NT2/D1 (cell line): ENCODE measurements around the gene ZSWIM2.

Experiments used
- DNase-seq: peaks from one replicate; pipeline ENCODE4 v3.0.0-alpha.2; 2011; ENCODE audit warnings: low read depth, low spot score
- H3K27me3 ChIP-seq: 2 replicates; pipeline ENCODE4 v1.6.0; 2011; ENCODE audit warnings: mild to moderate bottlenecking; ENCODE audit not compliant: insufficient read length, insufficient read depth
- H3K36me3 ChIP-seq: 2 replicates; pipeline ENCODE4 v1.6.1; 2011; ENCODE audit warnings: mild to moderate bottlenecking, low read length, mixed read lengths; ENCODE audit not compliant: insufficient read depth, insufficient read length
- H3K4me1 ChIP-seq: 2 replicates; pipeline ENCODE4 v1.5.1; 2011; ENCODE audit not compliant: insufficient read depth, insufficient read length
- H3K4me3 ChIP-seq: 2 replicates; pipeline ENCODE4 v1.5.1; 2011; ENCODE audit warnings: low read depth; ENCODE audit not compliant: insufficient read length
- H3K9ac ChIP-seq: 2 replicates; pipeline ENCODE4 v1.6.0; 2011; ENCODE audit warnings: low read depth; ENCODE audit not compliant: insufficient read length
- H3K9me3 ChIP-seq: 2 replicates; pipeline ENCODE4 v1.5.1; 2011; ENCODE audit warnings: mild to moderate bottlenecking, low read length; ENCODE audit not compliant: insufficient read depth
- SUZ12 ChIP-seq: IDR thresholded peaks from 2 replicates; pipeline ENCODE4 v1.6.1; 2011; ENCODE audit not compliant: insufficient read length, insufficient read depth; ENCODE audit errors: extremely low read depth
- YY1 ChIP-seq: IDR thresholded peaks from 2 replicates; pipeline ENCODE4 v1.6.1; 2011; ENCODE audit not compliant: insufficient read length, insufficient read depth
- ZNF274 ChIP-seq: IDR thresholded peaks from 2 replicates; pipeline ENCODE4 v1.6.1; 2011; ENCODE audit warnings: mild to moderate bottlenecking, low read depth, low read length

The ZSWIM2 gene

GRCh38 chr2:186887107-186888090 is 38.4 kb upstream of the ZSWIM2 start:
- no peak for DNase-seq
- H3K4me1 ChIP-seq: no peaks in the 10 kb centered on the region
- H3K9ac ChIP-seq: no peak overlapping the region
- H3K9me3 ChIP-seq: no peaks in the 10 kb centered on the region
- TF ChIP-seq YY1 (no peak), SUZ12 (no peak), ZNF274 (no peak)
- H3K36me3 ChIP-seq: no peaks in the 10 kb centered on the region
- no peaks in the 10 kb centered on the region for H3K27me3 ChIP-seq
- no peak overlapping the region for H3K4me3 ChIP-seq

- no peaks in the 10 kb centered on the region for H3K4me1 ChIP-seq
- H3K36me3 ChIP-seq: no peaks in the 10 kb centered on the region
- no peaks in the 10 kb centered on the region for H3K27me3 ChIP-seq
- no peak overlapping the region for H3K4me3 ChIP-seq
- H3K9me3 ChIP-seq: 0 out of 2 replicates have a peak, but pooled peaks cover 7% of the 10 kb centered on the region
- H3K9ac ChIP-seq: no peak overlapping the region
- TF ChIP-seq SUZ12 (no peak), ZNF274 (no peak), YY1 (no peak)
- DNase-seq: no peak
Measured at GRCh38 chr2:186884587-186884986, 35.6 kb upstream of the ZSWIM2 start.

- Histone ChIP-seq H3K9ac (no peak overlapping the region), H3K9me3 (0 out of 2 replicates have a peak, but pooled peaks cover 7% of the 10 kb centered on the region), H3K4me1 (no peaks in the 10 kb centered on the region), H3K4me3 (no peak overlapping the region), H3K27me3 (no peaks in the 10 kb centered on the region), H3K36me3 (no peaks in the 10 kb centered on the region)
- DNase-seq: no peak
- TF ChIP-seq YY1 (no peak), ZNF274 (no peak), SUZ12 (no peak)
Measured at GRCh38 chr2:186883666-186884065, 34.7 kb upstream of the ZSWIM2 start.

- no peak overlapping the region for H3K4me3 ChIP-seq
- no peak for DNase-seq
- H3K27me3 ChIP-seq: no peaks in the 10 kb centered on the region
- TF ChIP-seq YY1: no peak
- TF ChIP-seq ZNF274: no peak
- no peak for TF ChIP-seq SUZ12
- H3K9ac ChIP-seq: no peak overlapping the region
- H3K36me3 ChIP-seq: no peaks in the 10 kb centered on the region
- H3K9me3 ChIP-seq: 0 out of 2 replicates have a peak, but pooled peaks cover 7% of the 10 kb centered on the region
- no peaks in the 10 kb centered on the region for H3K4me1 ChIP-seq
Measured at GRCh38 chr2:186882511-186883071, 33.6 kb upstream of the ZSWIM2 start.

- 0 out of 2 replicates have a peak, but pooled peaks cover 7% of the 10 kb centered on the region for H3K9me3 ChIP-seq
- no peak for TF ChIP-seq SUZ12
- TF ChIP-seq YY1: no peak
- TF ChIP-seq ZNF274: no peak
- no peaks in the 10 kb centered on the region for H3K36me3 ChIP-seq
- no peaks in the 10 kb centered on the region for H3K4me1 ChIP-seq
- H3K27me3 ChIP-seq: no peaks in the 10 kb centered on the region
- DNase-seq: no peak
- no peak overlapping the region for H3K4me3 ChIP-seq
- no peak overlapping the region for H3K9ac ChIP-seq
Measured at GRCh38 chr2:186881660-186882059, 32.7 kb upstream of the ZSWIM2 start.

GRCh38 chr2:186879312-186879711 is 30.3 kb upstream of the ZSWIM2 start:
- Histone ChIP-seq H3K9ac (no peak overlapping the region), H3K27me3 (no peaks in the 10 kb centered on the region), H3K4me1 (no peaks in the 10 kb centered on the region), H3K4me3 (no peak overlapping the region), H3K9me3 (0 out of 2 replicates have a peak, but pooled peaks cover 7% of the 10 kb centered on the region), H3K36me3 (no peaks in the 10 kb centered on the region)
- TF ChIP-seq SUZ12 (no peak), ZNF274 (no peak), YY1 (no peak)
- no peak for DNase-seq

GRCh38 chr2:186874713-186875112 is 25.7 kb upstream of the ZSWIM2 start:
- H3K36me3 ChIP-seq: no peaks in the 10 kb centered on the region
- H3K4me3 ChIP-seq: no peak overlapping the region
- H3K9me3 ChIP-seq: no peaks in the 10 kb centered on the region
- DNase-seq: no peak
- H3K4me1 ChIP-seq: no peaks in the 10 kb centered on the region
- no peak overlapping the region for H3K9ac ChIP-seq
- no peaks in the 10 kb centered on the region for H3K27me3 ChIP-seq
- TF ChIP-seq YY1: no peak
